Measurements from ENCODE around the gene BIN1.
A peak's percentile ranks its signal among the peaks of the same experiment; 100 is the strongest.
"Not testable (repeated sequence)": the region's sequence is repeated elsewhere in the genome, so short reads cannot be mapped to it uniquely, and the experiment has no call there.

Gene BIN1

DNA sequence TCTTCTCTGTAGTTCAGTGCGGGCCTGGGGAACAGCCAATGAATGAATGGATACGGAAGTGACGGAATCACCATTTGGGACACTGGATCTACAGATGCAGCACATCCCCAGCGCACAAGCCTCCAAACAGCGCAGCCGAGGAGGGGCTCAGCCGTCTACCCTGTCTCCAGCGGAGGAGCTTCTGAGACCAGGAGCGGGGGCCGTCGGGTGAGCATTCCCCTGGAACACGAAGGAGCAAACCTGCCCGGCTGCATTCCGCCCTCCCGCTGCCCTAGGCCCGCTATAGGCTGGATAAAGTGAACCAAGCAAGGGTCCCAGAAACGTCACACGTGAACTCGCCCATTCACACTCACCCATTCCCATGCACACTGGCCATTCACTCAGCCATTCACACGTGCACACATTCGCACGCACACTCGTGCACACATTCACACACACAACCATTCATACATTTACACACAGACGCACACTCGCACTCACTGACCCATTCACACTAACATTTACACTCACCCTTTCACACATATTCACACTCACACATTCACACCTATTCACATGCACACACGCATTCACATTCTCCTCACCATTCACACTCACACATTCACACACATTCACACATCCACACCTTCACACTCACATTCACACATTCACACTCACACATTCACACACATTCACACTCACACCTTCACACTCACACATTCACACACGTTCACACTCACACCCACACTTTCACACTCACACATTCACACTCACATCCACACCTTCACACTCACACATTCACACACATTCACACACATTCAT, 63.4 kb downstream of the BIN1 start:
- peak in 1 of 2 donors; percentile 7 for DNase-seq

DNA sequence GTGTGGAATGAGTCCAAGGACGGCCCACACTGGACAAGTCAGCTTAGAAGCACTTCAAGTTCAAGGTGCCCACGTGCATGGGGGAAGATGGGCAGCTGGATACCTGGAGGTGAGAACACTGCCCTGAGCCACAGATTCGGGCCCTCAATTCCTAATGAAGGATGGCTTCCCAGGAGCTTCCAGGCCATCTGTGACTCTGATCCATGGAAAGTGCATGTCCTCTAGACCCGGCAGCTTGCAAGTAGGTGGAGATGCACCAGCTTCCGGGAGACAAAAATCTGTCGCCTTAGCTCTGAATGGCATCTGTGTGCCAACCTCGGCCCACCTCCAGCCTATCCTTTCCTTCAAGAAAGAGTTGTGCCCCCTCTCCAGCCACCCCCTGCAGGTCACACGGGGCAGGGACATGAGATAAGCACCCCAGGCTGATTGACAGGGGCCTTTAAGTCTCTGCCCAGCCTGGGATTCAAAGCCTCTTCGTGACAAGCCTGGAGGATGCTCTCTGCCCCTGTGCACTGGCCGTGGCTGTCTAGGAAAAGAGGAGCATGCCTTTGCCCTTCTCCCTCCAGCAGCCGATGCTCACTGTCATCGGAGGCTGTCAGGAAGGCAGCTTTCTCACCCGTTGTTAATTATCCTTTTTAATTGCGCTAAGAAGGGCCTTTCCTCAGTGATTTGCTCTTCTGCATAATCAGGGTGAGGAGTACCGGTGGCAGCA, 65.5 kb downstream of the BIN1 start:
- DNase-seq = no peak

DNA sequence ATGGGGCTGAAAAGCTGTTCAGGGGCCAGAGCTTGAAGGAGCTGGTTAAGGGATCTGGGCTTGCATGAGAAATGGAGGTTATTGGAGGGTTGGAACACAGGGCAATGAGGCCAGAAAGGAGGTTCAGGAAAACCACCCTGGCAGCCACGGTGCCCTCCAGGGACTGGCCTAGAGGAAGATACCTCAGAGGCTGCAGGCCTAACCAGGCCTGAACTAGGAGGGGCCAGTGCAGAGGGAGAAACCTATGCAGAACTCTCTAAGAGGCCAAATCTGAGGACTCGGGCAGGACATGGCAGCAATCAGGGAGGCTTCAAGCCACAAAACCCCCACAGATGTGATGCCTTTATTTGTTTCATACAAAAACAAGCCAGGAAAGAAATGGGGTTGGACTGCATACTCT, 66.8 kb downstream of the BIN1 start:
- DNase-seq = no peak

DNA sequence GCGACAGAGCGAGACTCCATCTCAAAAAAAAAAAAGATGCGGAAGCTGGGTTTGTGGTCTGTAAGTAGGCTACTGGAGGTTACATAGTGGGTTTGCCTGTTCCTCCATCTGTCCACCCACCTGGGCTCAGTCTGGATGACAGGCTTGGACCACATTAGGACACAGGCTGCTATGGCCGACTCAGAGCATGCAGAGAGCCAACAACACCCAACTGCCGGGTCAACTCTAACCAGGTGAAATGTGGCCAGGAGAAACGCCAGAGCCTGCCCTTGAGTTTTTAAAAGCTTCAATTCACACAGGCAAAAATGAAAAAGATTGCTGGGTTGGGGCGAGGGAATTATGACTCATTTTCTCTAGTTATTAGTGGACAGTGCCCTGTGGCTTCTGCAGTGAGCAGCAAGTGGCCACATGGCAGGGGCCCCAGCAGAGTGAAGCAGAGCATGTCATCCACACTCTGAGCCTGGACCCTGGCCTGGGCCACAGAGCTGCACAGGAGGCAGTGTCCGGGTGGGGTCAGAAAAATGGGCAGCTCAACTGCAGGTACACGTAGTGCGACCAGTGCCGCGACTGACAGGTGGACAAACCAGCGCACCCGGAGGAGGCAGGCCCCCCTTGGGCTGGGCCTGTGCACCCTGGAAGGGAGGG, 67.4 kb downstream of the BIN1 start:
- no peak for DNase-seq

DNA sequence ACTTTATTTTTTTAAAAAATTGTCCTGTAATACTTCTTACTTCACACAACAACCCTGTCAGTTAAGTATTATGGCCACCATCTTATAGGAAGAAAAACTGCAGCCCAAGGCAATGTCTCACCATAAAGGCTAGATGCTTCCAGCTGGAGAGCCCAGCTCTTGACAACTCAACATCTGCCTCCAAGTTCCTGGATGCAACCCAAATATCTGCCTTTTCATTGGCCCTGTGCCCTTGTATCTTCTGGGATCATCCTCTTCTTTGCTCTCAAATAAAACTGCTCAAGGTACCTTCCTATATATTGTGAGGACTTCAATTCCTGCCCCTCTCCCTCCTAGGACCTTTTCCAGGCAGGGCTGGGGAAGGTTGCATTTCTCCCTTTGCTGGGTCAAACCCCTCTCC, 69.5 kb downstream of the BIN1 start:
- DNase-seq = no peak

DNA sequence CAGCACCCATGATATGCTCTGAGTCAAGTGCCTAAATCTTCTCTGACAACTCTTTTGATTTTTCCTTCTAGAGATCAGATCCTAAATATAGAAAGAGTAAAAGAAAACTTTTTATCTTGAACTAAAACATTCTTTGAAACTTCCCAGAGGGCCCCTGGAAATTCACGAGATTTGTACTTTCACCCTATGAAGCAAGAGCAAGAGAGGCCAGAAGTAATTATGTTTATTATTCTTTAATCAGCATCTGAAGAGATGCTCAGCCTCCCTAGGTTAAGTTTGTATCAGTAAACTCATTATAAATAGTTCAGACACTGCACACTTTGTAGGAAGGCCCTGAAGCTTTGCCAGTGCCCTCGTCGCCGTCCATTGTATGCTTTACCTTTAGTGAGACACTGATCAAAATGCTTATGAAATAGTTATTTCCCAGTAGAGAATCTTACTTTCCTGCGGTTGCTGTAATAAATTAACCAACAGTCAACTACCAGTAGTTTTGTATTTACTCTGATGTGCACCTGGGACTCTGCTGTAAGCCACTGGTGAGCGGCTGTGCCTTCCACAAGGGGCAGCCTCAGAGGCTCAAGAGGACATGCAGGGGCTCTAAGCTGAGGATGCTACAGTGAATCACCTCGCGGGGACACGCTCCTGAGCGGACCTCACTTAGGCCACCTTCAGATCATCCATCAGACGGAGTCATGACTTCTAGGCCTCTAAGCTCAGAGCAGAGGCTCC, 71.9 kb downstream of the BIN1 start:
- DNase-seq = no peak

DNA sequence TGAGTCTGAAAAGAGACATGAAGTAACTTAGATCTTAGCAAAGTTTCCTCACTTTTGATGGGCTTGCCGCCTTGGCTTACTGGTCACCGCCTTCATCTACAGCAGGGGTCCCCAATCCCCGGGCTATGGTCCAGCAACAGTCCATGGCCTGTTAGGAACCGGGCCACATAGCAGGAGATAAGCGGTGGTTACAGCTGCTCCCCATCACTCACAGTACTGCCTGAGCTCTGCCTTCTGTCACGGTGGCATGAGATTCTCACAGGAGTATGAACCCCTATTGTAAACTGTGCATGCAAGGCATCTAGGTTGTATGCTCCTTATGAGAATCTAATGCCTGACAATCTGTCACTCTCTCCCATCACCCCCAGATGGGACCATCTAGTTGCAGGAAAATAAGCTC, 72.9 kb downstream of the BIN1 start:
- DNase-seq = no peak

DNA sequence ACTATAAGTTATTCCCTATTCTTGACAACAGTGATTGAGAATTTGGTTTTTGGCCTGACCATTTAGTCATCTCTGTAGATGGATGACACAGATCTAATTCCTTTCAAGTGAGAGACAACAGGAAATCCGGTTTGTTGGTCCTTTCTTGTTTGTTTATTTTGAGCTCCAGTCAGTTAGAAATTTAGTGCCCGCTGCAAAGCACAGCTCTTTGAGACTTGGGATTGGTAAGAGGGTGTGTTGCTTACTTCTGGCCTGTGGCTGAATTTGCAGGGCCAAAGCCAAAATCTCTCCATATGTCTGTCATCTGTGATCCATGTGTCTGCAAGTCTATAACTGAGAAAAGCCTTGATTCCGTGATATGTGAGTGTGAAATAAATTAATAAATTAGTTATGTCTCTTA, 74.3 kb downstream of the BIN1 start:
- DNase-seq = no peak

DNA sequence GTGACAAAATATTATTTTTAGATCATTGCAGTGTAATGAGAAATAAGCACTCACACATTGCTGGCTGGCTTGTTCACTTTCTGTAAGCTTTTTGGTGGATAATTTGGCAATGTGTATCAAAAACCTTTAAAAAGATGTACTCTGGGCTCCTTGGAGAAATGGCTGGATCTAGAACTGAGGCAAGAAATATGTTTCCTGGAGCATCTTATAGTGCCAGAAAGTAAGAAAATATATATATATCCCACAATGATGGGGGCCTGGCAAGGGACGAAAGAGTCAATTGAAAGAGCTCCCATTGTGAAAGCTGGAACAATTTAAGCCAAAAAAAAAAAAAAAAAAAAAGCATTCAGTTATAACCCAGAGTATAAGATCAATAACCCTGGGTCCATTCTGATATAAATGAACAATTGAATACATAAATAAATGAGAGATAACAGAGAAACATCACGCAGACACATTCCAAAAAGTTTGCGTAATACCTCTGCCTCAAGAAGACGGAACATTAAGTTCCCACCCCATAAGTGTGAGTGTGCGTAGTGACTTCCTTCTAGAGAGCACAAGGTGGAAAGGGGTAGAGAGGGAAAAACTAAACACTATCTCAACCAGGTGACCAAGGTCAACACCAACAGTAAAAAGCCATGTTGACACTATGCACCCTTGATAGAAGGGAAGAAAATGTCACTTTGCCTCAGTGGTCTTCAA, 77.5 kb downstream of the BIN1 start:
- DNase-seq = no peak

DNA sequence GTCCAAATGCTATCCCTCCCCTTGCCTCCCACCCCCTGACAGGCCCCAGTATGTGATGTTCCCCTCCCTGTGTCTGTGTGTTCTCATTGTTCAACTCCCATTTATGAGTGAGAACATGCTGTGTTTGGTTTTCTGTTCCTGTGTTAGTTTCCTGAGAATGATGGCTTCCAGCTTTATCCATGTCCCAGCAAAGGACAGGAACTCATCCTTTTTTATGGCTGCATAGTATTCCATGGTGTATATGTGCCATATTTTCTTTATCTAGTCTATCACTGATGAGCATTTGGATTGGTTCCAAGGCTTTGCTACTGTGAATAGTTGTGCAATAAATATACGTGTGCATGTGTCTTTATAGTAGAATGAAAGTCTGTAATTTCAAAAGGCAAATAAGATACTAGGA, 78.2 kb downstream of the BIN1 start:
- DNase-seq = not testable (repeated sequence)

DNA sequence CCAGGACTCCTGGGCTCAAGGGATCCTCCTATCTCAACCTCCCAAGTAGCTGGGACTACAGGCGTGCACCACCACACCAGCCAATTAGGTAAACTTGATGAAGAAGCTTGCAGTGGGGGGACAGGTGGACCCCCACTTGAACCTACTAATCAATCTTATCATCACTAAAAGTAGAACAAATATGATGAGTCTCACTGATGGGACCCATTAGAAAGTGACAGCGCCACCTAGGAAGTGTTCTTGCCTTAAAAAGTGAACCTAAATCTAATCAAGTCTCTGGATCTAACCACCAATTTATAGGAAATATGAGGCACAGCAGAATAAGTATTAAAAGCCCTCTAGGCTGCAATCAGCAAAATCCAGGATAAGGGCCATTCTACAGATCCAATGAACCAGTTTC, 79.2 kb downstream of the BIN1 start:
- DNase-seq = no peak

DNA sequence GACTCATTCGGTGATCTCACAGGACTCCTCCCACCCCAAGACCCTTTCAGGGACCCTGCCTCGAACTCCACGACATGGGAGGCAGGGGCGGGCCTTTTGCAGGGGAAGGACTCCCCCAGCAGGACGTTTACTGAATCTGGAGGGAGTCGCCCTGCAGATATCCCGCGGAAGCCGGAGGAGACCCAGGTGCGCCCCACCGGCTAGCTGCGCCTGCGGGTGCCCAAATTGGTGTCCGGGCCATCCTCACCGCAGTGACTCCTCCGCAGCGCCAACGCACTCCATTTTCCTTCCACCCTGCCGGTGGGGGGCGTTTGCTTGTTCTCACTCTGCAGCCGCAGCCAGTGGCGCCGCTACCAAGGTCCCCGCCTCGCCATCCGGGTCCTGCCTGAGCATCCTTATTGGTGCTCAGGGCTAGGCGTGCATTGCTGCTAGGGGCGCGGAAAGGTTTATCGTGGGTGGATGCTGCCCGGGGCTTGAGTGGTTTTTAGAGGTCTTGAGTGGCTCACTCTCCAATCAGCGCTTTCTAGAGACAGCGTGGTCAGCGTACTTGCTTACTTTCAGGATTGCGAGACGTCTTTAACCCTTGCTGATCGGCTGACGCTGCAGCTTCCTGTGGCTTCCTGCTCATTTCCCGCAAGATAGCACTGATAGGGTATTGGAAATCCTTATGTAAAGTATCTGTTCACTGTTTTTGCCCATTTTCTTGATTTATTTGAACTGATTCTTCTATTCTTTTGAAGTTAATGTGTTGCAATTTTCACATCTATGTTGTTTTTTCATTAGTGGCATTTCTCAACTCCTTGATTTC, 81.4 kb downstream of the BIN1 start:
- DNase-seq = peak; percentile 66 to 74

DNA sequence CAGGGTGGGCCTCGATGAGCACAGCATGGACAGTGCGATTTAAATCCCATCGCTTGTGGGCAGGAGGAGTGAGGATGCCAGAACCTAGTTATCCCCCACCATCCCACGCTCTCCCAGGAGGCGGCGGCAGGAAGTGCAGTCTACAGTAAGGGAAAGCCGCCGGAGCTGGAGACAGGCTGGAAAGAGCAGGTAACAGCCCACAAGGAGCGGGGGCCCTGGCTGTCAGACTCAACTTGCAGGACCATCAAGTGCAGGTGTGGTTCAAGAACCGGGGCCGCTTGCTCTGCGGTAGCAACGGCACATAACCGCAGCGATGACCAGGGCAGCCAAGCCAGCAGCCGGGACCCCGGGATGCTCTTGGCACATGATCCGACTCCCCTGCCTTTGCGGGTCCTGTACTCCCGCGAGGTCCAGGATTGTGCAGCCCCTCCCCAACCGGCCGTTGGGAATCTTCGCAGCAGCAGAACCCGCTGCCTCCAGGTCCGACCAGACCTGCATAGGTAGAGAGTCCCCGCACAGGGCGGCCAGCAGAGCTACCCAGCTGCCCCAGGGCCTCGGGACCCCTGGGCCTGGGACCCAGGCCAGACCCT, 82.1 kb downstream of the BIN1 start:
- DNase-seq = no peak

DNA sequence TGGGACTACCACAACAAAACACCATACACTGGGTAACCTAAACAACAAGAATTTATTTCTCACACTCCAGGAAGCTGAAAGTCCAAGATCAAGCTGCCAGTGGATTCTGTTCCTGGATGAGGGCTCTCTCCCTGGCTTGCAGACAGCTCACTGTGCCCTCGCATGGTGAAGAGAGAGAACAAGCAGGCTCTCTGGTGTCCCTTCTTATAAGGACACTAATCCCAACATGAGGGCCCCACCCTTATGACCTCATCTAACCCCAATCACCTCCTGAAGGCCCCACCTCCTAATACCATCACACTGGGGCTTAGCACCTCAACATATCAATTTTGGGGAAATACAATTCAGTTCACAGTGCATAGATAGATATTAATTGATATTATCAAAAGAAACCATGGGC, 83.5 kb downstream of the BIN1 start:
- no peak for DNase-seq

DNA sequence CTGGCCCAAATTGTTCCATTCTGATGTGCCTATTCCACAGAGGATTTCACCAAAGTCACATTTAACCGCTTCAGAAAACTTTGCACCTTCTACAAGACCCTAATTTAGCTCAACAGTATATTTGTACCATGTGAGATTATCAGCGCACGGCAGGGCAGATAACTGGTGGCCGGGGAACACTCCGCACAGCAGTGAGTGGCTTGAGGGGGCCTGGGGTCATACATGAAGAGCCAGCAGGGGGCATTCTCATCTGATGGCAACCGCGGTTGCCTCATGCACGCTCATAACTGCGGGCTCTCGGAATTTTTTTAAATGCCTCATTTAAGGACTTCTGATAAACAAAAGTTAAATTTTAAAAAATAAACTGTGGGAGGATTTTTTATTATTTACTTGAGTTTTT, 84.1 kb downstream of the BIN1 start:
- no peak for DNase-seq

DNA sequence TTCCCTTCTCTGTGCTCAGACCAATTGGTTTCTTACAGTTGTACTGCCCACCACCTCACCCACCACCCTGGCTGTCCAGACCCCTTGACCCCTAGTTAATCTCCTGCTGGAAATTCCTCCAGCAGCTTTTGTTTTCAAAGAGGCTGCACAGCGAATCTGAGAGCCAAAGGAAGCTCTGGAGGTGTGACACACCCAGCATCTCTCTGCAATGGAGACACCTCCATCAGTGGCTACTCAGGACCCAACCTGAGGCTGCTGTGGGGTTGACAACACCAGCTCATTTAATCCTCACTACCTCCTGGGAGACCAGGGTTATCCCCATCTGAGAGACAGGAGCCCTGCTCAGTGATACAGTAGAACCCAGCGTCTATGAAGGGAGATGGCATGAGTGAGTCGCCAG, 86.4 kb downstream of the BIN1 start:
- no peak for DNase-seq

DNA sequence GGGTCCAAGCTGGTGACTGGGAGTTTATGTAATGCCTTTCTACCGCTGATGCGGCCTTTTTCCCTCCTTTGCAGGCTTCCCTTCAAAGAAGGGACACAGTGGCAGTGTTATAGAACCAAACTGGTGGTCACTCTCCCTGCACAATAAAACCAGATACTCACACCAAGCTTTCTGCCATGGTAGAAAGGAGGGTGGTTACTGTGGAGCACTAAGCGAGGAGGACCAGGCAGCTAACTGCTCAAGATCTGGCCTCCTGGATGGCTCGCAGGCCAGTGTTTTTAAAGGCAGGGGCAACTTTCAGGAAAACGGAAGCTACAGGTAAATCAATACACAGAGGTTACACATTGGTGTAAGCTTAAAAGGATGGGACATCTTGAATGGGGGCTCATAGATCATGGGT, 89.4 kb downstream of the BIN1 start:
- no peak for DNase-seq

DNA sequence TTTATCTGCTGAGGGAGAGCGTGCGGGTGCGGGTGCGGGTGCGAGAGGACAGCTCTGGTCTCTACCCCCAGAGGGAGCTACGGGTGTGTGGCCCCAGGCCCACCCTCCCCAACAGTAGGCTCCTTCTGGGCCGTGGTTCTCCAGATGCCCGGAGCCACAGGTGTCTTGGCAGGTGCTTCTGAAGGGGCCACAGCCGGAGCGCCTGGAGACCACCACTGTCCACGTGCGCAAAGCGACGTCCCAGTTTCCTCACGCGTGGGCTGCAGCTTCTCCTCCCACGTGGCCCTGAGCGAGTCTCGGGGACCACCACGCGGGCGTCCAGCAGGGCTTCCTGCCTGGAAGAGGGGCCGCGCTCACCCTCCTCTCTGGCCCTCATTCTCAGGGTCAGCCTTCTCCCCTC, 90.6 kb downstream of the BIN1 start:
- no peak for DNase-seq

DNA sequence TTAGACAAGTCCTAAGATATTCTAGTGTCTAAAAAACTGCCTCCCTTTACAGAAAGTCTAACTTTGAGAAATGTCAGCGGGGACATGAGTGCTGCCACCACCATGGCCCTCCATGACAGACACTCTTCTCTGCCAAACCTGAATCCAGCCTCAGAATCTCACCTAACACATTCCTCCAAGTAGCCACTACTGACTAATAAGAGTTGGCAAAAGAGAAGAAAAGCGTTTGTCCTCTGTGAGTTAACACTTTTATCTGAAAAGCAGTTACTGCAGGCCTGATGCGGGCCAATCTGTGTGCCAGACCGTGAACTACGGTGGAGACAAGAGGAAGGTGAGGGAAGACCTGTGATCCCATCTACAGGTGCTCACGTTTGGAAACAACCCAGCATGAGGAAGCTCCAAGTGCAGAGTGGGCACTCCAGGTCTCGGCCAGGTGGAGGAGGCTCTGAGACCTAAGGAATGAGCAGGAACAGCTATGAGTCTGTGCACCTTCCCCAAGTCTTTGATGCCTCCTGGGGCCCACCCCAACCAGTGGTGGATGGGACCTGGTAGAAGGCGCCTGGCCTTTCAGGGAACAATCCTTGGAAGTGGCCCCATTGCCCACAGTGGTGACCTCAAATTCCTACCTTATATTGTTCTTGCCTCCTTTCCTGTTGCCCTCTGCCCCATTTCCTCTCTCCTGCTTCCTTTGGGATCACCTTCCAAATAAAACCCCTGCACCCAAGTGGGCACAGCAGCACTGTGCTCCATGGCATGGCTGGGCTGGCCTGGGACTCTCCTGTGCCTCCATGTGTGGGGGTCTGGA, 91.6 kb downstream of the BIN1 start:
- no peak for DNase-seq

DNA sequence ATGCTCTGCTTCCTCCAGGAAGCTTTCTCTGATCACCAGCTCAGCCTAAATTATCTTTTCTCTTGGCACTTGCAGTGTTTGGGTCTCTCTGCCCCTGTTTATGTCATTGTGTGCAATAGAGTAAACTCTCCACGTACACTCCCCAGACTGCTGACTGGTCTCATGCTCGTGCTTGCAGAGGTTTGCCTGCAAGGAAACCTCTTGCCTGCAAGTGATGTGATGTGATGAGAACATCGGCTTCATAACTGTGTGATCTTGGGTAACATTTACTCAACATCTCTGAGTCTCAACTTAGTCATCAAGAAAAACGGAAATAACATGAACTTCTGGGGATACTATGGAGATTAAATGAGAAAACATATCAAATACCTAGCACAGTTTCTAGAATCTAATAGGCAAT, 92.3 kb downstream of the BIN1 start:
- no peak for DNase-seq

DNA sequence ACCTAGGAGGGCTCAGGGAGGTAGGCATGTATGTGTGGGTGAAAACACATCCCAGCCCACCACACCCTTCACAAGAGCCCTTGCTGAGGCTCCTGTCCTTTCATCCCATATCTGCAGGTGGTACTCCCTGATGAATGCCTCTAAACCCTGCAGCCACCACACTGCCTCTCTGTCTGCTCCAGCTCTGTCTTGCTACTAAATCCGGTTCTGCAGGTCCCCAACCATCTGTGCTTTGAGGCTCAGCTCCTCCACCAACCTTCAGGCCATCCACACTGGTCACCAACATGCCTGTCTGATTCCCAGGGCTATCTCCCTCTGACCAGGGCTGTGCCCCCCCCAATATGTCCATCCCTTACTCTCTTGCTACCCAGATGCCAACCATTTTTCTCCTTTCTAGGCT, 92.7 kb downstream of the BIN1 start:
- DNase-seq = no peak
